Measurements from ENCODE around the gene SEMA5A.

GRCh38 chr5:9362600-9362999 lies 183.3 kb downstream of the SEMA5A start:
- TF ChIP-seq GATA1 (IDR thresholded peaks at IDR 0.05; ENCODE audit: low read depth, low read length) = no peak
- no peak for TF ChIP-seq POLR2A (IDR thresholded peaks at IDR 0.05; ENCODE audit: low read length)

Measured in erythroblast (primary cell).